HepG2 (cell line): Measurements from ENCODE around the gene NOX3. TPM values are rescaled to one million over a fixed set of nuclear protein-coding genes. Genes with fewer than 3 reads are reported as not detected.
A peak's percentile ranks its signal among the peaks of the same experiment; 100 is the strongest.

Experiments
- TGIF2 ChIP-seq: IDR thresholded peaks from 2 replicates; pipeline ENCODE4 v1.6.1; 2016; ENCODE audit warnings: control low read depth, missing compliant biosample characterization
- ZNF121 ChIP-seq: sonication (generic); formaldehyde crosslinking; IDR thresholded peaks from 2 replicates; pipeline ENCODE4 v1.5.0; 2020; ENCODE audit warnings: mild to moderate bottlenecking, missing genetic modification reagents
- ZNF496 ChIP-seq: sonication (generic); formaldehyde crosslinking; IDR thresholded peaks from 2 replicates; pipeline ENCODE4 v1.8.1; 2023; ENCODE audit warnings: mild to moderate bottlenecking, moderate library complexity, missing genetic modification reagents; ENCODE audit not compliant: insufficient replicate concordance
- ZNF552 ChIP-seq: sonication (generic); formaldehyde crosslinking; IDR thresholded peaks from 2 replicates; pipeline ENCODE4 v1.9.0; 2022; ENCODE audit warnings: missing genetic modification reagents, mild to moderate bottlenecking, borderline replicate concordance
- ZNF615 ChIP-seq: sonication (generic); formaldehyde crosslinking; IDR thresholded peaks from 2 replicates; pipeline ENCODE4 v1.5.0; 2020; ENCODE audit warnings: mild to moderate bottlenecking, missing genetic modification reagents, borderline replicate concordance
- ZNF780A ChIP-seq: sonication (generic); formaldehyde crosslinking; IDR thresholded peaks from 2 replicates; pipeline ENCODE4 v1.8.0; 2022; ENCODE audit warnings: mild to moderate bottlenecking, missing genetic modification reagents, moderate library complexity
- ZNF782 ChIP-seq: sonication (generic); formaldehyde crosslinking; IDR thresholded peaks from 2 replicates; pipeline ENCODE4 v1.4.0; 2020; ENCODE audit warnings: missing genetic modification reagents, mild to moderate bottlenecking, borderline replicate concordance
- polyA plus RNA-seq, 8 experiments: library from polyadenylated mRNA; depleted of rRNA in 3 of 8; stranded (reverse) in 7 of 8; unstranded in 1 of 8; fragments of >200 nt; fragmentation: Illumina TruSeq in 4 of 8; extraction: Trizol in 4 of 8; gene quantifications; 2 replicates each; pipeline versions ENCODE4 v1.2.1 to v1.2.3, GENCODE V29; 2011 to 2016; ENCODE audit warnings: low read depth in 4 of 8, missing spikeins in 1 of 8, mixed read lengths in 1 of 8; ENCODE audit not compliant: insufficient read depth in 1 of 8
- total RNA-seq, 5 experiments: library from RNA; depleted of rRNA; stranded (reverse); fragments of >200 nt; fragmentation: Illumina TruSeq; extraction: Trizol; gene quantifications; 2 replicates each; pipeline ENCODE4 v1.2.3, GENCODE V29; 2016; ENCODE audit warnings: low read depth in 1 of 5
- TF ChIP-seq, protein P1 (sequence below): sonication (generic); formaldehyde crosslinking; IDR thresholded peaks from 2 replicates; pipeline ENCODE4 v1.8.1; 2023; ENCODE audit warnings: missing genetic modification reagents, inconsistent platforms, borderline replicate concordance
- TF ChIP-seq, protein P2 (sequence below): sonication (generic); formaldehyde crosslinking; IDR thresholded peaks from 2 replicates; pipeline ENCODE4 v1.5.0; 2020; ENCODE audit warnings: mild to moderate bottlenecking, missing genetic modification reagents
- TF ChIP-seq, protein P3 (sequence below): sonication (generic); formaldehyde crosslinking; IDR thresholded peaks from 2 replicates; pipeline ENCODE4 v1.5.0; 2020; ENCODE audit warnings: missing genetic modification reagents
- TF ChIP-seq, protein P4 (sequence below): sonication (generic); formaldehyde crosslinking; IDR thresholded peaks from 2 replicates; pipeline ENCODE4 v1.5.1; 2020; ENCODE audit warnings: mild to moderate bottlenecking, missing genetic modification reagents
- TF ChIP-seq, protein P5 (sequence below): sonication (generic); formaldehyde crosslinking; conservative IDR thresholded peaks from 2 replicates; pipeline ENCODE4 v1.8.0; 2022; ENCODE audit warnings: mild to moderate bottlenecking, moderate library complexity, missing genetic modification reagents

NOX3 gene
- total and polyA plus RNA-seq, 2 of the 13 experiments (the other 11 are each of a cell fraction or from before 2014, with no cell fraction given) = 0.09 to 0.18 TPM

DNA sequence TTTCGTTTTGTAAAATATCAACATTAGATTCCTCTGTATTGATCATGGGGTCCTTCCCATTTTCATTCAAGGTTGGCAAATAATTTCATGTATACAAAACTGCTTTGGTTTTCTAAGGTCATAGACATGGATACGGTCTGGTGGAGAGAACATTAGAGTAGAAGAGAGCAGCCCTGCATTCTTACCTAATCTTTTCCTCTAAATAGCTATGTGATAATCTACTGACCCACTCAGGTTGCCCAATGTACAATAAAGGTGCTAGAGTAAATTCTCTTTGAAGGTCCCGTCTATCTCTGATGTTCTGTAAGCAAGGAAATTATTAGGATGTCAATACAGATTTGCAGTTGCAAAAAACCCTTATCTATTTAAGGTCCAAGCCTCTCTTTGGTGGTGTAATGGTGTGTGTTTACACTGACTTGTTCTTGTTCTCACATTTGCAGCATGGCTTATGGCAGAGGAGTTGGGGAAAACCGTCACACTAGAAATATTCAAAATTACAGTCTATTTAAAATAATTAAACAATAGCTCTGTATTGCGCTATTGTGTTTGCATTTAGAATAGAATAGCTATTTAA is 31.2 kb upstream of the NOX3 start (continued):
- TF ChIP-seq, protein P1, sequence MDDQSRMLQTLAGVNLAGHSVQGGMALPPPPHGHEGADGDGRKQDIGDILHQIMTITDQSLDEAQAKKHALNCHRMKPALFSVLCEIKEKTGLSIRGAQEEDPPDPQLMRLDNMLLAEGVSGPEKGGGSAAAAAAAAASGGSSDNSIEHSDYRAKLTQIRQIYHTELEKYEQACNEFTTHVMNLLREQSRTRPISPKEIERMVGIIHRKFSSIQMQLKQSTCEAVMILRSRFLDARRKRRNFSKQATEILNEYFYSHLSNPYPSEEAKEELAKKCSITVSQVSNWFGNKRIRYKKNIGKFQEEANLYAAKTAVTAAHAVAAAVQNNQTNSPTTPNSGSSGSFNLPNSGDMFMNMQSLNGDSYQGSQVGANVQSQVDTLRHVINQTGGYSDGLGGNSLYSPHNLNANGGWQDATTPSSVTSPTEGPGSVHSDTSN (CRISPR knock-in tag) = no peak
- TF ChIP-seq, protein P2, sequence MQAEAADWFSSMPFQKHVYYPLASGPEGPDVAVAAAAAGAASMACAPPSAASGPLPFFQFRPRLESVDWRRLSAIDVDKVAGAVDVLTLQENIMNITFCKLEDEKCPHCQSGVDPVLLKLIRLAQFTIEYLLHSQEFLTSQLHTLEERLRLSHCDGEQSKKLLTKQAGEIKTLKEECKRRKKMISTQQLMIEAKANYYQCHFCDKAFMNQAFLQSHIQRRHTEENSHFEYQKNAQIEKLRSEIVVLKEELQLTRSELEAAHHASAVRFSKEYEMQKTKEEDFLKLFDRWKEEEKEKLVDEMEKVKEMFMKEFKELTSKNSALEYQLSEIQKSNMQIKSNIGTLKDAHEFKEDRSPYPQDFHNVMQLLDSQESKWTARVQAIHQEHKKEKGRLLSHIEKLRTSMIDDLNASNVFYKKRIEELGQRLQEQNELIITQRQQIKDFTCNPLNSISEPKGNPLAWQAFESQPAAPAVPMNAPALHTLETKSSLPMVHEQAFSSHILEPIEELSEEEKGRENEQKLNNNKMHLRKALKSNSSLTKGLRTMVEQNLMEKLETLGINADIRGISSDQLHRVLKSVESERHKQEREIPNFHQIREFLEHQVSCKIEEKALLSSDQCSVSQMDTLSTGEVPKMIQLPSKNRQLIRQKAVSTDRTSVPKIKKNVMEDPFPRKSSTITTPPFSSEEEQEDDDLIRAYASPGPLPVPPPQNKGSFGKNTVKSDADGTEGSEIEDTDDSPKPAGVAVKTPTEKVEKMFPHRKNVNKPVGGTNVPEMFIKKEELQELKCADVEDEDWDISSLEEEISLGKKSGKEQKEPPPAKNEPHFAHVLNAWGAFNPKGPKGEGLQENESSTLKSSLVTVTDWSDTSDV = no peak
- TF ChIP-seq ZNF615 (CRISPR knock-in tag) = peak; percentile 80; the same call in 1 of the 2 replicates
- TF ChIP-seq ZNF121 (CRISPR knock-in tag) = peak; percentile 53; the same call in 1 of the 2 replicates
- no peak for TF ChIP-seq ZNF552 (CRISPR knock-in tag)
- TF ChIP-seq TGIF2 = peak; percentile 63; the same call in 1 of the 2 replicates
- no peak for TF ChIP-seq ZNF496
- TF ChIP-seq, protein P3, sequence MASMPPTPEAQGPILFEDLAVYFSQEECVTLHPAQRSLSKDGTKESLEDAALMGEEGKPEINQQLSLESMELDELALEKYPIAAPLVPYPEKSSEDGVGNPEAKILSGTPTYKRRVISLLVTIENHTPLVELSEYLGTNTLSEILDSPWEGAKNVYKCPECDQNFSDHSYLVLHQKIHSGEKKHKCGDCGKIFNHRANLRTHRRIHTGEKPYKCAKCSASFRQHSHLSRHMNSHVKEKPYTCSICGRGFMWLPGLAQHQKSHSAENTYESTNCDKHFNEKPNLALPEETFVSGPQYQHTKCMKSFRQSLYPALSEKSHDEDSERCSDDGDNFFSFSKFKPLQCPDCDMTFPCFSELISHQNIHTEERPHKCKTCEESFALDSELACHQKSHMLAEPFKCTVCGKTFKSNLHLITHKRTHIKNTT (CRISPR knock-in tag) = no peak
- TF ChIP-seq ZNF782 (CRISPR knock-in tag) = no peak
- TF ChIP-seq ZNF780A (CRISPR knock-in tag) = no peak
- TF ChIP-seq, protein P4, sequence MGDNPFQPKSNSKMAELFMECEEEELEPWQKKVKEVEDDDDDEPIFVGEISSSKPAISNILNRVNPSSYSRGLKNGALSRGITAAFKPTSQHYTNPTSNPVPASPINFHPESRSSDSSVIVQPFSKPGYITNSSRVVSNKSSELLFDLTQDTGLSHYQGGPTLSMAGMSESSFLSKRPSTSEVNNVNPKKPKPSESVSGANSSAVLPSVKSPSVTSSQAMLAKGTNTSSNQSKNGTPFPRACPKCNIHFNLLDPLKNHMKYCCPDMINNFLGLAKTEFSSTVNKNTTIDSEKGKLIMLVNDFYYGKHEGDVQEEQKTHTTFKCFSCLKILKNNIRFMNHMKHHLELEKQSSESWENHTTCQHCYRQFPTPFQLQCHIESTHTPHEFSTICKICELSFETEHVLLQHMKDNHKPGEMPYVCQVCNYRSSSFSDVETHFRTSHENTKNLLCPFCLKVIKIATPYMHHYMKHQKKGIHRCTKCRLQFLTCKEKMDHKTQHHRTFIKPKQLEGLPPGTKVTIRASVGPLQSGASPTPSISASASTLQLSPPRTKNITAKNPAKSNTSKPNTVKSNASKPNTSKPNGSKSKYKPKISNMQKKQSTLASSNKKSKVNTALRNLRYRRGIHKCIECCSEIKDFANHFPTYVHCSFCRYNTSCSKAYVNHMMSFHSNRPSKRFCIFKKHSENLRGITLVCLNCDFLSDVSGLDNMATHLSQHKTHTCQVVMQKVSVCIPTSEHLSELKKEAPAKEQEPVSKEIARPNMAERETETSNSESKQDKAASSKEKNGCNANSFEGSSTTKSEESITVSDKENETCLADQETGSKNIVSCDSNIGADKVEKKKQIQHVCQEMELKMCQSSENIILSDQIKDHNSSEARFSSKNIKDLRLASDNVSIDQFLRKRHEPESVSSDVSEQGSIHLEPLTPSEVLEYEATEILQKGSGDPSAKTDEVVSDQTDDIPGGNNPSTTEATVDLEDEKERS (CRISPR knock-in tag) = peak; percentile 88
- TF ChIP-seq, protein P5, sequence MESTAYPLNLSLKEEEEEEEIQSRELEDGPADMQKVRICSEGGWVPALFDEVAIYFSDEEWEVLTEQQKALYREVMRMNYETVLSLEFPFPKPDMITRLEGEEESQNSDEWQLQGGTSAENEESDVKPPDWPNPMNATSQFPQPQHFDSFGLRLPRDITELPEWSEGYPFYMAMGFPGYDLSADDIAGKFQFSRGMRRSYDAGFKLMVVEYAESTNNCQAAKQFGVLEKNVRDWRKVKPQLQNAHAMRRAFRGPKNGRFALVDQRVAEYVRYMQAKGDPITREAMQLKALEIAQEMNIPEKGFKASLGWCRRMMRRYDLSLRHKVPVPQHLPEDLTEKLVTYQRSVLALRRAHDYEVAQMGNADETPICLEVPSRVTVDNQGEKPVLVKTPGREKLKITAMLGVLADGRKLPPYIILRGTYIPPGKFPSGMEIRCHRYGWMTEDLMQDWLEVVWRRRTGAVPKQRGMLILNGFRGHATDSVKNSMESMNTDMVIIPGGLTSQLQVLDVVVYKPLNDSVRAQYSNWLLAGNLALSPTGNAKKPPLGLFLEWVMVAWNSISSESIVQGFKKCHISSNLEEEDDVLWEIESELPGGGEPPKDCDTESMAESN (CRISPR knock-in tag) = peak; percentile 43
